ENCODE results near the gene SPTA1.

Gene SPTA1

GRCh38 chr1:158564608-158565007, 121.9 kb downstream of the SPTA1 start:
- Mint-ChIP-seq H3K36me3 (ENCODE audit: low read depth) (no peaks in the 10 kb centered on the region), H3K9me3 (no peaks in the 10 kb centered on the region), H3K4me1 (no peaks in the 10 kb centered on the region), H3K27ac (no peak overlapping the region), H3K4me3 (no peak overlapping the region), H3K27me3 (ENCODE audit: low read depth, poor library complexity) (peaks cover 4% of the 10 kb centered on the region)
- no peak for DNase-seq
- no peak for TF ChIP-seq CTCF (IDR thresholded peaks at IDR 0.05)

DNA sequence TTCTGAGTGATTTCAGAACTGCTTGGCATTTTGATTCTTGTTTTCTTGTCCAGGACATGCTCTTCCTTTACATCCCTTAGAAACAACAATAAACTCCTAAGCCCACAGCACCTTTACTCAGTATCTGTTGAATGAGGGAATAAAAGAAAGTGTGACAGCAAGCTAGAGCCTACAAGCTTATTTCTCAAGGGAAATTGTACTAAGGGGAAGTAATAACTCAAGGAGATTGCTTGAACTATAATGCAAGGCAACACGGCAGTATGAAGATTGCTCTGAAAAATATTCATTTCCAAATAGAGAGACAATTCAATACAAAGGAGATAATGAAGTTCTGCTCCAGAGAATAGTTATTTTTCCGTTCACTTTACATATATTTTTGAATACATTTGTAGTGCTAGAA, 122.7 kb downstream of the SPTA1 start:
- Mint-ChIP-seq H3K27ac (no peak overlapping the region), H3K36me3 (ENCODE audit: low read depth) (no peaks in the 10 kb centered on the region), H3K4me3 (no peak overlapping the region), H3K27me3 (ENCODE audit: low read depth, poor library complexity) (peaks cover 3% of the 10 kb centered on the region), H3K9me3 (no peaks in the 10 kb centered on the region), H3K4me1 (no peaks in the 10 kb centered on the region)
- DNase-seq = no peak
- TF ChIP-seq CTCF (IDR thresholded peaks at IDR 0.05) = no peak

Data from nephron progenitor cell (in vitro differentiated cells).